CD14-positive monocyte (primary cell): Measurements from ENCODE around the gene OR10G3. TPM values are rescaled to one million over a fixed set of nuclear protein-coding genes. Genes with fewer than 3 reads are reported as not detected.
"Not testable (repeated sequence)": the region's sequence is repeated elsewhere in the genome, so short reads cannot be mapped to it uniquely, and the experiment has no call there.

Source experiments
- DNase-seq, 3 donors: peaks; one replicate each; pipeline ENCODE4 v3.0.0-alpha.2; 2011 to 2022
- H2AFZ ChIP-seq: 2 replicates; pipeline ENCODE4 v1.6.0; 2012; ENCODE audit warnings: mild to moderate bottlenecking, low read depth, low read length, inconsistent platforms; ENCODE audit not compliant: insufficient read depth, poor library complexity, severe bottlenecking
- H3K27ac ChIP-seq, 2 donors: 1 replicate in 1 of 2; 2 replicates in 1 of 2; pipeline ENCODE4 v1.5.1; 2012 to 2013; ENCODE audit warnings: low read length in 2 of 2, control low read depth in 1 of 2, inconsistent platforms in 1 of 2, low read depth in 1 of 2, mild to moderate bottlenecking in 1 of 2
- H3K27me3 ChIP-seq, 2 donors: one replicate each; pipeline versions ENCODE4 v1.6.0 to v1.6.1; 2011 to 2013; ENCODE audit warnings: low read length in 2 of 2; ENCODE audit not compliant: control insufficient read depth in 2 of 2, insufficient read depth in 2 of 2
- H3K36me3 ChIP-seq, 2 donors: replicated peaks in 1 of 2; 1 replicate in 1 of 2; 2 replicates in 1 of 2; pipeline versions ENCODE4 v1.5.1 to v1.6.1; 2012 to 2013; ENCODE audit warnings: low read length in 2 of 2, control low read depth in 1 of 2, inconsistent platforms in 1 of 2, mild to moderate bottlenecking in 1 of 2; ENCODE audit not compliant: insufficient read depth in 2 of 2, control insufficient read depth in 1 of 2
- H3K4me1 ChIP-seq, 2 donors: 1 replicate in 1 of 2; 2 replicates in 1 of 2; pipeline versions ENCODE4 v1.5.1 to v1.6.1; 2012 to 2013; ENCODE audit warnings: low read length in 2 of 2, control low read depth in 1 of 2, inconsistent platforms in 1 of 2, mild to moderate bottlenecking in 1 of 2, moderate library complexity in 1 of 2; ENCODE audit not compliant: insufficient read depth in 2 of 2, control insufficient read depth in 1 of 2
- H3K4me2 ChIP-seq: replicated peaks from 2 replicates; pipeline ENCODE3; 2012; ENCODE audit warnings: low read length, moderate library complexity, mild to moderate bottlenecking; ENCODE audit not compliant: poor library complexity, severe bottlenecking; ENCODE audit errors: extremely low read depth
- H3K4me3 ChIP-seq, 3 experiments: fragments of 200-600 bp in 1 of 3; sonication (generic) in 1 of 3; replicated peaks in 1 of 3; 1 replicate in 2 of 3; 2 replicates in 1 of 3; pipeline ENCODE4 v1.5.1; 2011 to 2013; ENCODE audit warnings: low read length in 3 of 3, mild to moderate bottlenecking in 3 of 3, control low read depth in 2 of 3, low read depth in 2 of 3, inconsistent platforms in 1 of 3, moderate library complexity in 1 of 3
- H3K79me2 ChIP-seq: 2 replicates; pipeline ENCODE4 v1.6.0; 2012; ENCODE audit warnings: mild to moderate bottlenecking, control low read depth, inconsistent platforms, low read length, moderate library complexity; ENCODE audit not compliant: insufficient read depth
- H3K9ac ChIP-seq: 2 replicates; pipeline ENCODE4 v1.6.0; 2017; ENCODE audit warnings: low read length, mild to moderate bottlenecking; ENCODE audit not compliant: insufficient read depth, poor library complexity, severe bottlenecking
- H3K9me3 ChIP-seq, 2 donors: replicated peaks in 1 of 2; 1 replicate in 1 of 2; 2 replicates in 1 of 2; pipeline versions ENCODE4 v1.5.1 to v1.6.1; 2012 to 2013; ENCODE audit warnings: low read length in 2 of 2, control low read depth in 1 of 2; ENCODE audit not compliant: control insufficient read depth in 1 of 2, insufficient read depth in 1 of 2
- H4K20me1 ChIP-seq: 2 replicates; pipeline ENCODE4 v1.6.0; 2012; ENCODE audit warnings: mild to moderate bottlenecking, low read length, control low read depth, moderate library complexity; ENCODE audit not compliant: insufficient read depth
- H3K27ac Mint-ChIP-seq, 7 donors: one replicate each; pipeline ENCODE4 v1.8.0; 2020; ENCODE audit warnings: mild to moderate bottlenecking in 7 of 7, mixed read lengths in 7 of 7, moderate library complexity in 6 of 7, inconsistent platforms in 2 of 7
- H3K27me3 Mint-ChIP-seq, 3 donors: one replicate each; pipeline ENCODE4 v1.8.0; 2021 to 2022; ENCODE audit warnings: low read depth in 3 of 3, mild to moderate bottlenecking in 3 of 3, mixed read lengths in 3 of 3, moderate library complexity in 3 of 3, inconsistent platforms in 1 of 3
- H3K36me3 Mint-ChIP-seq, 2 donors: one replicate each; pipeline ENCODE4 v1.8.0; 2020; ENCODE audit warnings: mixed read lengths in 2 of 2, inconsistent platforms in 1 of 2, mild to moderate bottlenecking in 1 of 2
- H3K4me1 Mint-ChIP-seq: one replicate; pipeline ENCODE4 v1.8.0; 2020; ENCODE audit warnings: mild to moderate bottlenecking, mixed read lengths
- H3K4me3 Mint-ChIP-seq, 2 donors: one replicate each; pipeline ENCODE4 v1.8.0; 2020; ENCODE audit warnings: mild to moderate bottlenecking in 2 of 2, mixed read lengths in 2 of 2, moderate library complexity in 1 of 2
- H3K9me3 Mint-ChIP-seq, 7 donors: one replicate each; pipeline ENCODE4 v1.8.0; 2020 to 2022; ENCODE audit warnings: mixed read lengths in 7 of 7, mild to moderate bottlenecking in 6 of 7, moderate library complexity in 6 of 7, inconsistent platforms in 2 of 7
- WGBS: methylation state at CpG from one replicate; pipeline ENCODE4 v1.1.5; 2013; ENCODE audit warnings: missing lambda C conversion rate; ENCODE audit not compliant: insufficient coverage; 5-methylcytosine and 5-hydroxymethylcytosine counted together
- intact Hi-C, 2 donors: fragments of 100-400 bp; cut with micrococcal nuclease; formaldehyde crosslinking; loops; one replicate each; pipeline versions ENCODE4 v1.15.0 to v1.15.1; 2023
- polyA plus RNA-seq, 3 donors: library from polyadenylated mRNA; depleted of rRNA in 1 of 3; unstranded in 2 of 3; stranded (reverse) in 1 of 3; fragments of 300-500 nt in 2 of 3; fragments of >200 nt in 1 of 3; fragmentation: Illumina TruSeq in 2 of 3; gene quantifications; 1 replicate in 2 of 3; 2 replicates in 1 of 3; pipeline ENCODE4 v1.2.3, GENCODE V29; 2012 to 2021
- TF ChIP-seq, protein P1 (sequence below): fragments of 200-600 bp; IDR thresholded peaks from one replicate; pipeline ENCODE4 v1.8.0; 2022; ENCODE audit warnings: antibody characterized with exemption, mild to moderate bottlenecking

Gene OR10G3
- polyA plus RNA-seq, 3 donors = not detected

DNA sequence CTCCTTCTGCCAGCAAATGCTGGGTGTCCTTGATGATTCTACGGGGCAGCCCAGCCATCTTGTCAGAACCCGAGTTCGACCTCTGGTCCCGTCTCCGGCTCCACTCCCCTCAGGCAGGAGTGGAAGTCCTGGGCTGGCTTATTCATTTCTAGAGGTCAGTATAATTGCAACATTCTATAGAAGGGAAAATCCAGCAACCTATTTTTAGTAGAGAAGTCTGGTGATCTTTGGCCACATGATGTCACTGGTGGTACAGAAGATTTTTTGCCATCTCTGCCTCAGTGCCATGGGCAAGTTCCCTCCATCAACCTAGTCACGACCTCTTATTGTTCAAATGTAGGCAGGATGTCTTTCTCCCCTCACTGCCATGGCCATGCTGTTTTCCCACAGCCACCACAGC lies 32.4 kb upstream of the OR10G3 start:
- H4K20me1 ChIP-seq = no peaks in the 10 kb centered on the region
- 98% methylated on average over 5 of the region's 6 CpGs for WGBS
- no peaks in the 10 kb centered on the region for H3K4me1 Mint-ChIP-seq
- intact Hi-C loops = no loop called here
- H3K4me3 Mint-ChIP-seq = no peak overlapping the region
- H3K4me2 ChIP-seq = no peak overlapping the region
- H3K9me3 ChIP-seq = no peaks in the 10 kb centered on the region
- no peaks in the 10 kb centered on the region for H3K27me3 ChIP-seq
- no peaks in the 10 kb centered on the region for H3K4me1 ChIP-seq
- H3K27ac Mint-ChIP-seq = no peak overlapping the region
- H3K36me3 ChIP-seq = no peaks in the 10 kb centered on the region
- H3K27me3 Mint-ChIP-seq = peaks cover 5 to 7% (median 6%) of the 10 kb centered on the region in 3 donors
- no peaks in the 10 kb centered on the region for H3K36me3 Mint-ChIP-seq
- H3K4me3 ChIP-seq = no peak overlapping the region
- H3K9me3 Mint-ChIP-seq = peaks cover 0 to 6% (median 0%) of the 10 kb centered on the region in 7 donors
- no peak overlapping the region for H3K9ac ChIP-seq
- TF ChIP-seq, protein P1, sequence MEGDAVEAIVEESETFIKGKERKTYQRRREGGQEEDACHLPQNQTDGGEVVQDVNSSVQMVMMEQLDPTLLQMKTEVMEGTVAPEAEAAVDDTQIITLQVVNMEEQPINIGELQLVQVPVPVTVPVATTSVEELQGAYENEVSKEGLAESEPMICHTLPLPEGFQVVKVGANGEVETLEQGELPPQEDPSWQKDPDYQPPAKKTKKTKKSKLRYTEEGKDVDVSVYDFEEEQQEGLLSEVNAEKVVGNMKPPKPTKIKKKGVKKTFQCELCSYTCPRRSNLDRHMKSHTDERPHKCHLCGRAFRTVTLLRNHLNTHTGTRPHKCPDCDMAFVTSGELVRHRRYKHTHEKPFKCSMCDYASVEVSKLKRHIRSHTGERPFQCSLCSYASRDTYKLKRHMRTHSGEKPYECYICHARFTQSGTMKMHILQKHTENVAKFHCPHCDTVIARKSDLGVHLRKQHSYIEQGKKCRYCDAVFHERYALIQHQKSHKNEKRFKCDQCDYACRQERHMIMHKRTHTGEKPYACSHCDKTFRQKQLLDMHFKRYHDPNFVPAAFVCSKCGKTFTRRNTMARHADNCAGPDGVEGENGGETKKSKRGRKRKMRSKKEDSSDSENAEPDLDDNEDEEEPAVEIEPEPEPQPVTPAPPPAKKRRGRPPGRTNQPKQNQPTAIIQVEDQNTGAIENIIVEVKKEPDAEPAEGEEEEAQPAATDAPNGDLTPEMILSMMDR = no peak
- H2AFZ ChIP-seq = no peak overlapping the region
- no peaks in the 10 kb centered on the region for H3K79me2 ChIP-seq
- no peak for DNase-seq
- no peak overlapping the region for H3K27ac ChIP-seq

DNA sequence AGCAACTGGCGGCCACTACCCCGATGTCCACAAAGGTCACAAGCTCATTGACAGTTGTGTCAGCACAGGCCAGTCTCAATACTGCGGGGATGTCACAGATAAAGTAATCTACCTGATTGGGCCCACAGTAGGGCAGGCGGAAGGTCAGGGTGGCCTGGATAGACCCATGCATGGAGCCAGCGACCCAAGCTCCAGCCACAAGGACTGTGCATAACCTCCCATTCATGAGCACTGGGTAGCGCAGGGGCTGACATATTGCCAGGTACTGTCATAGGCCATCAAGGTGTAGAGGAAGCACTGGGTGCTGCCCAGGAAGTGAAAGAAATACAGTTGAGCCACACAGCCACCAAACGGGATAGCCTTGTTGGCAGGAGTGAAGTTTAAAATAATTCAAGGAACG lies 22.3 kb upstream of the OR10G3 start:
- H3K27me3 ChIP-seq, H3K9me3 ChIP-seq, H3K36me3 ChIP-seq, H2AFZ ChIP-seq, H3K27ac ChIP-seq, H3K9ac ChIP-seq, H3K4me1 ChIP-seq, H4K20me1 ChIP-seq, H3K79me2 ChIP-seq, H3K4me3 Mint-ChIP-seq, H3K4me1 Mint-ChIP-seq, H3K9me3 Mint-ChIP-seq, DNase-seq, intact Hi-C loops, H3K36me3 Mint-ChIP-seq, H3K4me2 ChIP-seq, H3K4me3 ChIP-seq, H3K27ac Mint-ChIP-seq: not testable (repeated sequence)
- H3K27me3 Mint-ChIP-seq = peaks cover 2 to 11% (median 8%) of the 10 kb centered on the region in 3 donors
- WGBS = 86% methylated on average over 6 of the region's 8 CpGs
